HTERT RPE-1 (cell line): ENCODE measurements around the gene FAR1.

Source experiments
- in situ Hi-C: fragments of 300-500 bp; cut with MboI; formaldehyde crosslinking; loops from 4 replicates; pipeline ENCODE4 v1.14.3; 2020; ENCODE audit warnings: low sequenced_read_pairs

The FAR1 gene

DNA sequence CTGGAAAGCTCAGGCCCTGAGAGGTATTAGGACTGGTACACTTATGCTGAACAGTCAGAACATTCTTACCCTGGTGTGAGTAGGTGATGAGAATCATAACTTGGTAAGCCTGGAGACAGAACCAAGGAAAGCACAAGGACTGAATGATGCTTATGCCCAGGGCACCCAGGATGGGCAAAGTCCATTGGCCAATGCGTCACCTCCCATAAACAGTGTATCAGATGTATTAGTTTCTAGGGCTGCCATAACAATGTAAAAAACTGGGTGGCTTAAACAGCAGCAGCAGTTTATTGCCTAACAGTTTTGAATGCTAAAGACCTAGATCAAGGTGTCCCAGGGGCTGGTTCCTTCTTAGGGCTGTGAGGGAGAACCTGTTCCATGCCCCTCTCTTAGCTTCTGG is 107.0 kb downstream of the FAR1 start:
- in situ Hi-C loops: no loop called here

DNA sequence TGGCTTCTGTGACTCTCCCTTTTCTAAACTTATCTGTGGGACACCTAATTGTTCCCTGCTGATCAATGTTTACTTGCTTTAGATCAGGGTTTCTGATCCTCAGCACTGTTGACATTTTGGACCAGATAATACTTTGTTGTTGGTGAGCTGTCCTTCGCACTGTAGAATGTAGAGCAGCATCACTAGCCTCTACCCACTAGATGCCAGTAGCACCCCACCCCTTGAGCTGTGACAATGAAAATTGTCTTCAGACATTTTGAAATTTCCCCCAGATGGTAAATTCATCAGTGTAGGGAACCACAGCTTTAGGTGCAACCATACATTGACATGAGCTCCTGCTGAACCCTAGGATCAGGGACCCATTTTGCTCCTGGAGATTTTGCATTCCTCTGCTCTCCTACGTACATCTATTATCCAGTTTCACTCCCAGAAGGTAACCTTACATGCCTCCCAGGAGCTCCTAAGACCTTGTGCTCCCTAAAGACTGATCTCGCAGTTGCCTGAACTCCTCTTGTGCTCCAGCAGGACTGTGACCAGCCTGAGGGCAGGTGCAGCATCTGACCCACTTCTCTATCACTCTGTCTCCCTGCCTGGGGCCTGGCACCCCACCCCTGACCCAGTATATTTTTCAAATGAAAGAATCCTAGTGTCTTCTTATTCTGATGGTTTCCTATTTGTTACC is 107.8 kb downstream of the FAR1 start:
- in situ Hi-C loops: no loop called here

DNA sequence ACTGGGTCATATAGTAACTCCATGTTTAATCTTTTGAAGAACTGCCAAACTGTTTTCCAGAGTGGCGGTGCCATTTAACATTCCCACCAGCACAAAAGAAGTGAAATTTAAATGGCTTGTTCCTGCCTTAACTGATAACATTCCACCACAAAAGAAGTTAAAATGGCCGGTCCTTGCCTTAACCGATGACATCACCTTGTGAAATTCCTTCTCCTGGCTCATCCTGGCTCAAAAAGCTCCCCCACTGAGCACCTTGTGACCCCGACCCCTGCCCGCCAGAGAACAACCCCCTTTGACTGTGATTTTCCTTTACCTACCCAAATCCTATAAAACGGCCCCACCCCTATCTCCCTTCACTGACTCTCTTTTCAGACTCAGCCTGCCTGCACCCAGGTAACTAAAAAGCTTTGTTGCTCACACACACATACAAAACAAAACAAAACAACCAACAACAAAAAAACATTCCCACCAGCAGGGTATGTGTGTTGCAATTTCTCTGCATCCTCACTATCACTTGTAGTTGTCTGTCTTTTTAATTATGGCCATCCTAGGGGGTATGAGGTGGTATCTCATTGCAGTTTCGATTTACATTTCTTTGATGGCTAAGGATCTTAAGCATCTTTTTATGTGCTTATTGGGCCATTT is 109.0 kb downstream of the FAR1 start:
- in situ Hi-C loops: no loop called here

- in situ Hi-C loops: no loop called here
Measured at GRCh38 chr11:13778345-13778744, 109.9 kb downstream of the FAR1 start.

GRCh38 chr11:13781153-13781552 is 112.7 kb downstream of the FAR1 start:
- in situ Hi-C loops: no loop called here
